Vagina (tissue), 2 donors: ENCODE results near the gene NDUFA7. TPM values are rescaled to one million over a fixed set of nuclear protein-coding genes. Genes with fewer than 3 reads are reported as not detected.

Experiments used
- DNase-seq, 2 donors: peaks; one replicate each; pipeline ENCODE4 v3.0.0-alpha.2; 2017; ENCODE audit errors: extremely low spot score in 2 of 2
- H3K27ac ChIP-seq: fragments of 200-600 bp; sonication (generic); one replicate; pipeline ENCODE4 v1.5.1; 2019
- H3K27me3 ChIP-seq: fragments of 200-600 bp; sonication (generic); one replicate; pipeline ENCODE4 v1.5.1; 2019
- H3K36me3 ChIP-seq, 2 donors: fragments of 200-600 bp; sonication (generic); one replicate each; pipeline ENCODE4 v1.5.1; 2017 to 2019
- H3K4me1 ChIP-seq: fragments of 200-600 bp; sonication (generic); one replicate; pipeline ENCODE4 v1.5.1; 2019
- H3K4me3 ChIP-seq, 2 donors: fragments of 200-600 bp; sonication (generic); 1 replicate in 1 of 2; 2 replicates in 1 of 2; pipeline ENCODE4 v1.5.1; 2016 to 2019
- H3K9me3 ChIP-seq: fragments of 200-600 bp; sonication (generic); one replicate; pipeline ENCODE4 v1.5.1; 2019
- POLR2A ChIP-seq, 2 donors: fragments of 450-650 bp; IDR thresholded peaks; one replicate each; pipeline ENCODE4 v1.6.1; 2017; ENCODE audit warnings: antibody characterized with exemption in 2 of 2, mild to moderate bottlenecking in 2 of 2, moderate library complexity in 2 of 2
- POLR2AphosphoS5 ChIP-seq, 2 donors: sonication (generic); formaldehyde crosslinking; IDR thresholded peaks; one replicate each; pipeline ENCODE4 v1.9.0; 2017; ENCODE audit warnings: antibody characterized with exemption in 2 of 2, mild to moderate bottlenecking in 2 of 2, low read depth in 1 of 2; ENCODE audit not compliant: insufficient read depth in 1 of 2
- intact Hi-C: fragments of 100-400 bp; cut with DNase I; formaldehyde crosslinking; loops from one replicate; pipeline ENCODE4 v1.15.1; 2023
- total RNA-seq: library from RNA; depleted of rRNA; stranded (reverse); fragments of >200 nt; gene quantifications from one replicate; pipeline ENCODE4 v1.2.3, GENCODE V29; 2016
- TF ChIP-seq, protein P1 (sequence below), 3 experiments: fragments of 450-650 bp in 2 of 3; fragments of 200-600 bp in 1 of 3; sonication (generic) in 1 of 3; IDR thresholded peaks; one replicate each; pipeline ENCODE4 v1.5.1; 2017 to 2019; ENCODE audit warnings: antibody characterized with exemption in 3 of 3, mild to moderate bottlenecking in 2 of 3, moderate library complexity in 2 of 3

NDUFA7 gene
- total RNA-seq, result 24.6 TPM

DNA sequence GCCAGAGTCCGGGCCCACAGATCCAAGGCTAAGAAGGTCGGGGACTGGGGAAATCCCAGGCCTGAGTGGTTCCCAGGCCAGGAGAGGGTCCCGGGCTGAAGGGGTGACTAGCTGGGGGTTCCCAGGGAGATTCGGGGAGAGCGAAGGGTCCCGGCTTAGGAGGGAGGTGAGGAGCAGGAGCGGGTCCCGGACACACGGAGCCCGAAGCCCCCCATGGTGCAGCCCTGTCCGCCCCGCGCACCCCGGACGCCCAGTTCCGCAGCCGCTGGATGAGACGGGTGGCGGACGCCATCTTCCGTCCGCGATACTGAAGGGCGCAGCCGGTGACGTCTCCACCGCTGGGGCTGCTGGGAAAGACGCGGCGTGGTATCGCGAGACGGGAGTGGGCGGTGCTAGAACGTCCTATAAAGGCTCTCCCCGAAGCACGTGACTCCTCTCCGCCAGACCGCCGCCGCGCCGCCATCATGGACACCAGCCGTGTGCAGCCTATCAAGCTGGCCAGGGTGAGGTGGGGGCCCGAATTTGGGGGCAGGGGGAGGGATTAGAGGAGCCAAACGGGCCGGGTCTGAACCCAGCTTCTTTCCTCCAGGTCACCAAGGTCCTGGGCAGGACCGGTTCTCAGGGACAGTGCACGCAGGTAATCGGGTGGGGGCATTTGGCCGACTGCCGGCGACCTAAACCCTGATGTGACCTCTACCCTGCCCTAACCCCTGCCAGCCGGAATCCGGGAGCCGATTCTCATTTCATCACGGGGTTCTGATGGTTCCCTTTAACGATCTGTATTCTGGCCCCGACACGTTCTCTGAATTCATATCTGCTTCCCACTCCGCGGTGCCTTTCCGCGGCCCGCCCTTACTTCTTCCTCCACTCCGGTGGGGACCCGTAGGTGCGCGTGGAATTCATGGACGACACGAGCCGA lies at the start of gene NDUFA7, which contains the start of gene RPS28:
TSS of gene NDUFA7 (minus strand) at position 309 of the 919 bp plus-strand sequence. CDS start at position 292, 17 bp downstream.
TSS of gene RPS28 (plus strand) at position 430 of the 919 bp plus-strand sequence. CDS start at position 465, 35 bp downstream.
- Histone ChIP-seq H3K27ac (peak within 1 kb of the TSS; percentile 95), H3K36me3 (peaks cover 0 to 15% of the 10 kb centered on the region in 2 donors), H3K4me1 (peaks cover 37% of the 10 kb centered on the region), H3K4me3 (peak within 1 kb of the TSS; percentile 83 to 98), H3K9me3 (no peaks in the 10 kb centered on the region), H3K27me3 (no peaks in the 10 kb centered on the region)
- peak in 1 of 2 donors; percentile 97 for DNase-seq
- TF ChIP-seq, protein P1, sequence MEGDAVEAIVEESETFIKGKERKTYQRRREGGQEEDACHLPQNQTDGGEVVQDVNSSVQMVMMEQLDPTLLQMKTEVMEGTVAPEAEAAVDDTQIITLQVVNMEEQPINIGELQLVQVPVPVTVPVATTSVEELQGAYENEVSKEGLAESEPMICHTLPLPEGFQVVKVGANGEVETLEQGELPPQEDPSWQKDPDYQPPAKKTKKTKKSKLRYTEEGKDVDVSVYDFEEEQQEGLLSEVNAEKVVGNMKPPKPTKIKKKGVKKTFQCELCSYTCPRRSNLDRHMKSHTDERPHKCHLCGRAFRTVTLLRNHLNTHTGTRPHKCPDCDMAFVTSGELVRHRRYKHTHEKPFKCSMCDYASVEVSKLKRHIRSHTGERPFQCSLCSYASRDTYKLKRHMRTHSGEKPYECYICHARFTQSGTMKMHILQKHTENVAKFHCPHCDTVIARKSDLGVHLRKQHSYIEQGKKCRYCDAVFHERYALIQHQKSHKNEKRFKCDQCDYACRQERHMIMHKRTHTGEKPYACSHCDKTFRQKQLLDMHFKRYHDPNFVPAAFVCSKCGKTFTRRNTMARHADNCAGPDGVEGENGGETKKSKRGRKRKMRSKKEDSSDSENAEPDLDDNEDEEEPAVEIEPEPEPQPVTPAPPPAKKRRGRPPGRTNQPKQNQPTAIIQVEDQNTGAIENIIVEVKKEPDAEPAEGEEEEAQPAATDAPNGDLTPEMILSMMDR (IDR thresholded peaks at IDR 0.05), result peak; percentile 30 to 36 (median 35)
- TF ChIP-seq POLR2A (IDR thresholded peaks at IDR 0.05) (peak in 1 of 2 donors; percentile 88), POLR2AphosphoS5 (IDR thresholded peaks at IDR 0.05; ENCODE audit: insufficient read depth in 1 of 2, low read depth in 1 of 2) (peak; percentile 94 to 98)
- intact Hi-C loops, result no loop called here

DNA sequence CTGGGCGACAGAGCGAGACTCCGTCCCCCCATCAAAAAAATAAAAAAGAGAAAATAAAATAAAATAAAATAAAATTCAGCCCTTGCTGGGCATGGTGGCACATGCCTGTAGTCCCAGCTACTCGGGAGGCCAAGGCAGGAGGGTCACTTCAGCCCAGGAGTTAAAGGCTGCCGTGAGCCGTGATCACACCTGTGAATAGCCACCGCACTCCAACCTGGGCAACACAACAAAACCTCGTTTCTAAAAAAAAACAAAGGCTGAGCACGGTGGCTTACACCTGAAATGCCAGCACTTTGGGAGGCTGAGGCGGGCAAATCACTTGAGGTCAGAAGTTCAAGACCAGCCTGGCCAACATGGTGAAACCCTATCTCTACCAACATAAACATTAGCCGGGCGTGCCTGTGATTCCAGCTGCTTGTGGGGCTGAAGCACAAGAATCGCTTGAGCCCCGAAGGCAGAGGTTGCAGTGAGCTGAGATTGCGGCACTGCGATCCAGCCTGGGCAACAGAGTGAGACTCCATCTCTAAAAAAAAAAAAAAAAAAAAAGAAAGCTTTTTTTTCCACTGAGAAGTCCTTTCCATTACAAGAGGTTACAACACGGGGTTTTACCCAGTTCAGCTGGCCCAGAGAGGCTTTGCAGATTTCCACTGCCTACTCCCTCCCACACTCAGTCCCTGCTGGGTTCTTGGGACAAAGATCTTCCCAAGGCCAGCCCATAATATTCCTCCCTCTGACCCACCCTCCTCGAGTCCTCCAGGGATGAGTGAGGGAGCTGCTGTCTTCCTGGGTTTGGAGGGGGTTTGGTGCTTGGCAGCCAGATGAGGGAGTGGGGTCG lies 49.2 kb upstream of the NDUFA7 start:
- H3K27ac ChIP-seq, result no peak overlapping the region
- H3K4me3 ChIP-seq, result no peak overlapping the region
- H3K36me3 ChIP-seq, result peaks cover 0 to 14% of the 10 kb centered on the region in 2 donors
- H3K4me1 ChIP-seq, result peaks cover 30% of the 10 kb centered on the region
- no peak for TF ChIP-seq POLR2A (IDR thresholded peaks at IDR 0.05)
- TF ChIP-seq POLR2AphosphoS5 (IDR thresholded peaks at IDR 0.05; ENCODE audit: insufficient read depth in 1 of 2, low read depth in 1 of 2), result no peak
- TF ChIP-seq, protein P1 (IDR thresholded peaks at IDR 0.05), result no peak
- intact Hi-C loops, result no loop called here
- DNase-seq, result no peak
- no peaks in the 10 kb centered on the region for H3K27me3 ChIP-seq
- no peaks in the 10 kb centered on the region for H3K9me3 ChIP-seq

DNA sequence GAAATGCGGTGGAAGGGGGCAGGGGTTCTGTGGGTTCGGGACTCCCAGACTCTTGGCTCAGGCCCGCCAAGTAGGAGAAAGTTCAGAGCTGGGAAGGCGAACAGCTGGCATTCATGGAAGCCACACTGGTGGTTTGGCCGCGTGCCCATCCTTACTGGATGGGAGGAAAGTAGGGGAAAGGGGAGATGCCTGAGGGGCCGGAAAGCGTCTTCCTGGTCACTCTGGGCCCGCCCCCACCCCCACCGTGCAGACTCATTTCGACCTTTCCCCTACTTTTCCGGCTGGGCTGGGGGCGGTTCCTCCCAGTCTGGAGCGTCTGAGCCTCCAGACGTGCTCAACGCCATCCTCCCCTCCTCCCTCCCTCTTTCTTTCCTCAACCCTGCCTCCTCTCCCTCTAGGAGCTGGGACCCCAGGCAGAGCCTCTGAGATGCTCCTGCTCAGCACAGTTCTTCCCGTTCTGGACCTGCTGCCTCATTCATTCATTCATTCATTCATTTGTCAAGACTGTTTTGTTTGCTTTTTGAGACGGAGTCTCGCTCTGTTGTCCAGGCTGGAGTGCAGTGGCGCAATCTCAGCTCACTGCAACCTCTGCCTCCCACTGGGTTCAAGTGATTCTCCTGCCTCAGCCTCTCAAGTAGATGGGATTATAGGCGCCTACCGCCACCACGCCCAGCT lies 46.3 kb upstream of the NDUFA7 start:
- TF ChIP-seq POLR2A (IDR thresholded peaks at IDR 0.05) (no peak), POLR2AphosphoS5 (IDR thresholded peaks at IDR 0.05; ENCODE audit: insufficient read depth in 1 of 2, low read depth in 1 of 2) (peak in 1 of 2 donors; percentile 82)
- TF ChIP-seq, protein P1 (IDR thresholded peaks at IDR 0.05), result no peak
- Histone ChIP-seq H3K27ac (peak overlapping the region; percentile 58), H3K4me3 (peak overlapping the region in 1 of 2 donors; percentile 39), H3K36me3 (no peaks in the 10 kb centered on the region), H3K27me3 (no peaks in the 10 kb centered on the region), H3K4me1 (peaks cover 59% of the 10 kb centered on the region), H3K9me3 (no peaks in the 10 kb centered on the region)
- intact Hi-C loops, result no loop called here
- DNase-seq, result no peak

DNA sequence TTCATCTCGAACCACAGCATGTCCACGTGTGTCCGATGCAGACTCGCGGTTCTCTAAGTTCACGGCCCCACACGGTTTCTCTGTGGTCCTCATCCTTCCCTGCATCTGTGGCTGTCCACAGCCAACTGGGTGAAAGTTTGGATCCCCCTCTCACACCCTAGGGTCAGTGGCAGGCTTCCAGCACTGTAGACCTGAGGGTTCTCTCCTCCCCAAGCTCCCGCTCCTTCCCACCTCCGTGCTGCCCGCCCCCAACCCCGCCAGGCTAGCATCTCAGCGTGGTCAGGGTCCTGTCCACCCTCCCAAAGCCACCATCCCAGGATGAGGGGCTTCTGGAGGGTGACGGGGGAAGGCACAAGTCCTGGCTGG lies 45.8 kb upstream of the NDUFA7 start:
- Histone ChIP-seq H3K27ac (peak overlapping the region; percentile 58), H3K4me3 (peak overlapping the region in 1 of 2 donors; percentile 39), H3K27me3 (no peaks in the 10 kb centered on the region), H3K9me3 (no peaks in the 10 kb centered on the region), H3K4me1 (peaks cover 64% of the 10 kb centered on the region), H3K36me3 (no peaks in the 10 kb centered on the region)
- intact Hi-C loops, result no loop called here
- DNase-seq, result no peak
- TF ChIP-seq, protein P1 (IDR thresholded peaks at IDR 0.05), result no peak
- TF ChIP-seq POLR2A (IDR thresholded peaks at IDR 0.05) (no peak), POLR2AphosphoS5 (IDR thresholded peaks at IDR 0.05; ENCODE audit: insufficient read depth in 1 of 2, low read depth in 1 of 2) (no peak)
